Measurements from ENCODE around the gene BEND6.

The BEND6 gene

GRCh38 chr6:56940977-56941376 is 13.9 kb upstream of the BEND6 start:
- DNase-seq (ENCODE audit: low read depth in 2 of 2) = no peak

- DNase-seq (ENCODE audit: low read depth in 2 of 2) = no peak
Measured at GRCh38 chr6:56944661-56945060, 10.2 kb upstream of the BEND6 start.

GRCh38 chr6:56946368-56946767 is 8.5 kb upstream of the BEND6 start:
- DNase-seq (ENCODE audit: low read depth in 2 of 2) = no peak

DNA sequence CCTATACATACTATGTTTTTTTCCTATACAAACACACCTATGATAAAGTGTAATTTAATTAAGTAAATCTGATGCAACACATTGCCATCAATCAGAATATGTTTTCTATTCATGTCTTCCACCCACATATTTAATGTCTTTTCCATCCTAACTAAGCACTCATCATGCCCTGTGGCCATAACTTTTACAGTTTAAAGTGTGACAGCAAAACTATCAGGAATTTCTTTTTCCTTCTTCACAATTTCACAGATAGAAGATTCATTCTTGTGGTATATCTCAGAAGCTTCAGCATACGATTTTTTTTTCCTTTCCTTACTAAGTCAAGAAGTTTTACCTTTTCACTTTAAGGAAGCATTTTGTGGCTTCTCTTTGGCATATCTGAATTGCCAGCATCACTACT is 7.0 kb upstream of the BEND6 start:
- no peak for DNase-seq (ENCODE audit: low read depth in 2 of 2)

DNA sequence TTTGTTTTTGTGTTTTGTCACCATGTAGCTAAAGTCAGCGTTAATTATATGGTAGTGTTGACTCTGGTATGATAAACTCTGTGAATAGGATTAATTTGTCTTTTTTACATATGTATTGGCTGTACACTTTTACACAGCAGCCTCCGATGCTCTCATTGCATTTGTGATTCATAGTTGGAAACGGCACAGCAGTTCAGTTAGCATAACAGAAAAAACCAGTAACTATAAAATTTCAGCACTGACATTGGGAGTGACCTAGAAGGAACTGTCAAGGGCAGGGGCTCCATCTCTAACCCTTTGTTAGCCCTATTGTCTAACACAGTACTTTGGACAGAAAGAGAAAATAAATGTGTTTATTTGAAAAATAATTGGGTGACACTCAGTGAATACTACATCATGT is 5.6 kb upstream of the BEND6 start:
- DNase-seq (ENCODE audit: low read depth in 2 of 2) = no peak

- no peak for DNase-seq (ENCODE audit: low read depth in 2 of 2)
Measured at GRCh38 chr6:56949925-56950495, 4.9 kb upstream of the BEND6 start.

DNA sequence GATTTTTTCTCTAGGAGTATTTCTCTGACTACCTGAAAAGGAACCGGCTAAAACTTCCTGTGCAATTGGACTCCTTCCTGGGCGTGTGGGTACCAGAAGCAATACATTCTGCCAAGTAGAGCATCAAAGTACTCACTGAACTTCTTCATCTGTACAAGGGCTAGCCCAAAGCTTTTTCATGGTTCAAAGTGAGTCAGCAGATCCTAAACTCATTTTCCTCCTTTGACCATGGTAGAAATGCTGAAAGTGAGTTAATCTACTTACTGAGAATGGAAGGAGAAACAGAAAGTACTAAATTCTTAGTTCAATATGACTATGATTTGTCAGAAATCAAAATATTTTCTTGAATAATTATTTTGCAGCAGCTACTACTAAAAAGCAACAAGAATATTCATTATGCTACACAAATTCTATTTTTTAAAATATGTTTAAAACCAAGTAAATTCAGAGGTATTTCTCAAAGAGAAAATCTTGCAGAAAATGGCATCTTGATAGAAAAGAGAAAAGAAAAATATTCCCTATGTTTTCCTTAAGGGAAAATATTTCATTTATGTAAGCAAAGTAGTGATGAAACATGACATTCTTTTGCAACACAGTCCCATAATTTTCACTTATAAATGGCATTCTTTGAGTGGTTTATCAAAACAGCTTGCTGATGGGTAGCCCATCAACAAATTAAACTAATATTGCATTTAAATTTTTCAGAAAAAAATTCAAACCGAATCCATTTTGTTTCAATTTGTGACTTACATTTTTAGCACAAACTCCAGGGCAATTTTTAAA is 3.7 kb upstream of the BEND6 start:
- no peak for DNase-seq (ENCODE audit: low read depth in 2 of 2)

- no peak for DNase-seq (ENCODE audit: low read depth in 2 of 2)
Measured at GRCh38 chr6:56953597-56954402, 1.1 kb upstream of the BEND6 start.

- DNase-seq (ENCODE audit: low read depth in 2 of 2) = peak in 1 of 2 donors; percentile 21
Measured at GRCh38 chr6:56955171-56956155, 556 bp downstream of the BEND6 start.

GRCh38 chr6:56956491-56956890 is 1.6 kb downstream of the BEND6 start:
- no peak for DNase-seq (ENCODE audit: low read depth in 2 of 2)

- no peak for DNase-seq (ENCODE audit: low read depth in 2 of 2)
Measured at GRCh38 chr6:56957856-56958255, 2.9 kb downstream of the BEND6 start.

DNA sequence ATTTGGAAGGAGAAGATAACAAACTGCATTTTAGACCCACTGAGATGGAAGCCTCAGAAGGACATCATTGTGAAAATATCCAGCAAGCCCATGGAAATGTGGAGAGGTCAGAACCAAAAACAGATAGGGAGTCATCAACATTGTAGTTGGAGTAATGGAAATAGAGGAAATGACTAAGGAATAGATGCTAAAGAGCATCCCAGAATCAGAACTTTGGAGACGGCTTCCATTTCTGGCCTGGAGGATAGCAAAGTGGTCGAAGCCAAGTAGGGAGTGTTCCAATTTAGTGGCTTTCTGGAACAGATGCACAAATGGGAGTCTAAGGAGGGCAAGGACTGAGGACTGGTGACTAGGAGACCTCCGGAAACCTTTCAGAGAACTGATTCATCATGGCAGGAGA is 3.6 kb downstream of the BEND6 start:
- no peak for DNase-seq (ENCODE audit: low read depth in 2 of 2)

DNA sequence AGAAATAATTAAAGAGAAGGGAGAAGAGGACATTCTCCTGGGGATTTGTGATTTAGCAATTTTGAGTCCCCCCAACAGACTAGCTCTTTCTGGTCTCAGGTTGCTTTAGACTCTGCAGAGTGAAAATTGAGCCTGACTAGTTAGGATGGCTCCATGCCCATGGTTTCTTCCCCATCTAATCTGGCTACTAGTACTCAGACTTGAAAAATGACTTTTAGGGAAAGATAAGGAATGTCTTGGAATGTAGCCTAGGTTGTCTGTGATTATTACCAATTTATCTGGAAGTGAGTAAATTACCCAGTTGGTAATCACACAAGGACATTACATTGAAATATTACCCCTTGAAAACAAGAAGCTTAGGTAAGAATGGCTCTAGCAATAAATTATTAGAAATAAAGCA is 4.2 kb downstream of the BEND6 start:
- DNase-seq (ENCODE audit: low read depth in 2 of 2) = no peak

- no peak for DNase-seq (ENCODE audit: low read depth in 2 of 2)
Measured at GRCh38 chr6:56959938-56960337, 5.0 kb downstream of the BEND6 start.

DNA sequence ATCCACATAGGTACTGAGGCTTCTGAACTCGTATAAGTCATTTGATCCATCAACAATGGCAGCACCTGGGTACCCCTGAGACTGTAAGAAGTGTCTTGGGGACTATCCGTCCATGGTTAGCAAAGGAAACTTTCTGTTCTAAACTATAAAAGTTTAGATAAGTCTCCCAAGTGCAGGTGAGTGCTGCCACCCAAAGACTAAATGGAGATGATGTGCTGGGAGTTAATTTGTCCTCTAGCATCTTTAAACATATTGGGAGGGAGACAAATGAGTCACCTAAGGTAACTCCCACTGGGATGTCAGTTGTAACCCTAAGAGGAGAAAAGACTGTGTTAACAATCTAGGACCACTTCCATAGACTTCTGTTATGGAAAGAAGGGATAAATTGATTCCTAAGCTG is 6.2 kb downstream of the BEND6 start:
- no peak for DNase-seq (ENCODE audit: low read depth in 2 of 2)

DNA sequence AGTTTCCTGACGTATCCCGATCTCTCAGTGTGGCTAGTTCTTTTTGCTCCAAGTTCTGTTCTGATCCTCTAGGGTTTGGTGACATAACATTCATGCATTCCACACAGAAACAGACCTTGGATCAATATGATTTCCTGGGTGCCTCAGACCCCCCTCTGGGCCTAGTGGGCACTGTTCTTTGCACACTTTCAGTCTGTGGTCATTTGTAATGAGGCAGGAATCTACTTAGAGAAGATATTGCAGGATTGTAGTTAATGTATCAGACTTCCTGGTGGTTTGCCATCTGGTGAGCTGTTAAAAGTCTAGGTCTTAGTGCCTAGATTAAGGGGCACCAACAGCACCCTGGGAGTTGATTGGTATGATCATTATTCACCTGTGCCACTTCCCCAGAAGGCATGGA is 7.5 kb downstream of the BEND6 start:
- no peak for DNase-seq (ENCODE audit: low read depth in 2 of 2)

GRCh38 chr6:56963043-56963442 is 8.1 kb downstream of the BEND6 start:
- DNase-seq (ENCODE audit: low read depth in 2 of 2) = no peak

- DNase-seq (ENCODE audit: low read depth in 2 of 2) = no peak
Measured at GRCh38 chr6:56963793-56964192, 8.9 kb downstream of the BEND6 start.

GRCh38 chr6:56965126-56965525 is 10.2 kb downstream of the BEND6 start:
- no peak for DNase-seq (ENCODE audit: low read depth in 2 of 2)

- no peak for DNase-seq (ENCODE audit: low read depth in 2 of 2)
Measured at GRCh38 chr6:56970849-56971248, 15.9 kb downstream of the BEND6 start.

GRCh38 chr6:56977192-56977591 is 22.3 kb downstream of the BEND6 start:
- no peak for DNase-seq (ENCODE audit: low read depth in 2 of 2)

- no peak for DNase-seq (ENCODE audit: low read depth in 2 of 2)
Measured at GRCh38 chr6:56978530-56978929, 23.6 kb downstream of the BEND6 start.
